HG03060 (cell line): ENCODE results near the gene SAMSN1.

Source experiments
- ATAC-seq: cut with Tn5 transposase; IDR thresholded peaks from one replicate; pipeline ENCODE4 v1.9.1; 2021; ENCODE audit warnings: low read depth, moderate number of reproducible peaks; ENCODE audit not compliant: unreplicated experiment

Gene SAMSN1

GRCh38 chr21:14452727-14453241 is 93.3 kb downstream of the SAMSN1 start:
- ATAC-seq = no peak

- ATAC-seq = no peak
These were observed 93.9 kb downstream of the SAMSN1 start for GRCh38 chr21:14452031-14452726.

- ATAC-seq = no peak
These were observed 94.6 kb downstream of the SAMSN1 start for GRCh38 chr21:14451546-14451945.

- no peak for ATAC-seq
These were observed 97.3 kb downstream of the SAMSN1 start for GRCh38 chr21:14448784-14449183.

DNA sequence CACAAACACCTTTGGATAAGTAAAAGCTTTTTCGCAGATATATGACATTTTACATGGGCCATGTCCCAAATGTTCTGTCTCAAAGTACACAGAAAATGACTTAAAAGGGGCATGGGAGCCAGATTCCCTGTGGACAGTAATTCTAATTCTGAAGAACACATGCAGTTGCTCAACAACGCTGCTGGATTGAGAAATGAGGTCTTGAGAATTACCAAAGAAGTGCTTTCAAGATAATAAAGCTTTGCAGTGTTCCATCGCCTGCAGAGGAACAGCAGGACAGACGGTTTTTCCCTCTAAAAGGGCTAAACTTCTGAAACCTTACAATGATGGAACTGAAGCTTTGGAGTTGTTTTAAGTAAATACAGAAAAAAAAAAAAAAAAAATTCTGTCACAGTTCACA is 107.9 kb downstream of the SAMSN1 start:
- ATAC-seq = no peak

- ATAC-seq = no peak
These were observed 110.7 kb downstream of the SAMSN1 start for GRCh38 chr21:14435423-14435822.
